Vagina (tissue), 2 donors: ENCODE results near the gene JPH2. TPM values are rescaled to one million over a fixed set of nuclear protein-coding genes. Genes with fewer than 3 reads are reported as not detected.

Experiments used
- DNase-seq, 2 donors: peaks; one replicate each; pipeline ENCODE4 v3.0.0-alpha.2; 2017; ENCODE audit errors: extremely low spot score in 2 of 2
- H3K27ac ChIP-seq: fragments of 200-600 bp; sonication (generic); one replicate; pipeline ENCODE4 v1.5.1; 2019
- H3K27me3 ChIP-seq: fragments of 200-600 bp; sonication (generic); one replicate; pipeline ENCODE4 v1.5.1; 2019
- H3K36me3 ChIP-seq, 2 donors: fragments of 200-600 bp; sonication (generic); one replicate each; pipeline ENCODE4 v1.5.1; 2017 to 2019
- H3K4me1 ChIP-seq: fragments of 200-600 bp; sonication (generic); one replicate; pipeline ENCODE4 v1.5.1; 2019
- H3K4me3 ChIP-seq, 2 donors: fragments of 200-600 bp; sonication (generic); 1 replicate in 1 of 2; 2 replicates in 1 of 2; pipeline ENCODE4 v1.5.1; 2016 to 2019
- H3K9me3 ChIP-seq: fragments of 200-600 bp; sonication (generic); one replicate; pipeline ENCODE4 v1.5.1; 2019
- POLR2A ChIP-seq, 2 donors: fragments of 450-650 bp; IDR thresholded peaks; one replicate each; pipeline ENCODE4 v1.6.1; 2017; ENCODE audit warnings: antibody characterized with exemption in 2 of 2, mild to moderate bottlenecking in 2 of 2, moderate library complexity in 2 of 2
- POLR2AphosphoS5 ChIP-seq, 2 donors: sonication (generic); formaldehyde crosslinking; IDR thresholded peaks; one replicate each; pipeline ENCODE4 v1.9.0; 2017; ENCODE audit warnings: antibody characterized with exemption in 2 of 2, mild to moderate bottlenecking in 2 of 2, low read depth in 1 of 2; ENCODE audit not compliant: insufficient read depth in 1 of 2
- intact Hi-C: fragments of 100-400 bp; cut with DNase I; formaldehyde crosslinking; loops from one replicate; pipeline ENCODE4 v1.15.1; 2023
- total RNA-seq: library from RNA; depleted of rRNA; stranded (reverse); fragments of >200 nt; gene quantifications from one replicate; pipeline ENCODE4 v1.2.3, GENCODE V29; 2016
- TF ChIP-seq, protein P1 (sequence below), 3 experiments: fragments of 450-650 bp in 2 of 3; fragments of 200-600 bp in 1 of 3; sonication (generic) in 1 of 3; IDR thresholded peaks; one replicate each; pipeline ENCODE4 v1.5.1; 2017 to 2019; ENCODE audit warnings: antibody characterized with exemption in 3 of 3, mild to moderate bottlenecking in 2 of 3, moderate library complexity in 2 of 3

JPH2 gene
- total RNA-seq, 1 donor from 2014 or later: 13.8 TPM

DNA sequence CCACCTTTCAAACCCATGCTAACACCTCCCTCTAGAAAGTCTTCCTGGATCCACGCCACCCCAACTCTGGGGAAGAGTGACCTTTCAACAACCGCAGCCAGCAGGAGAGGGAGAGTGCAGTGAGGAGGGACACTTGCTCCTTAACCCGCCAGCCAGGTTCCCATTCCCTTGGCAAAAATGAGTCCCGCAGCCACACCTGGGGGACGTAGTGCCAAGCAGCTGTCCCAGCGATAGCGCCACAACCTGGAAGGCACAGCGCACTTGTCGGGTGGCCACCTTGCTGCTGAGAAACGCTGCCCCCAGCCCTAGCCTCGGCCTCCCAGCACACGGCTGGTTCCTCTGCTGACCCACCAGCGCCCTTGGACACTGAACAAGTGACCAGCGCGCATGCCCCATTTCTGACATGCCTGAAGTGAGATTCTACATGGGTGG, 119.3 kb downstream of the JPH2 start:
- H3K27ac ChIP-seq: no peak overlapping the region
- TF ChIP-seq POLR2A (IDR thresholded peaks at IDR 0.05) (no peak), POLR2AphosphoS5 (IDR thresholded peaks at IDR 0.05; ENCODE audit: insufficient read depth in 1 of 2, low read depth in 1 of 2) (no peak)
- TF ChIP-seq, protein P1, sequence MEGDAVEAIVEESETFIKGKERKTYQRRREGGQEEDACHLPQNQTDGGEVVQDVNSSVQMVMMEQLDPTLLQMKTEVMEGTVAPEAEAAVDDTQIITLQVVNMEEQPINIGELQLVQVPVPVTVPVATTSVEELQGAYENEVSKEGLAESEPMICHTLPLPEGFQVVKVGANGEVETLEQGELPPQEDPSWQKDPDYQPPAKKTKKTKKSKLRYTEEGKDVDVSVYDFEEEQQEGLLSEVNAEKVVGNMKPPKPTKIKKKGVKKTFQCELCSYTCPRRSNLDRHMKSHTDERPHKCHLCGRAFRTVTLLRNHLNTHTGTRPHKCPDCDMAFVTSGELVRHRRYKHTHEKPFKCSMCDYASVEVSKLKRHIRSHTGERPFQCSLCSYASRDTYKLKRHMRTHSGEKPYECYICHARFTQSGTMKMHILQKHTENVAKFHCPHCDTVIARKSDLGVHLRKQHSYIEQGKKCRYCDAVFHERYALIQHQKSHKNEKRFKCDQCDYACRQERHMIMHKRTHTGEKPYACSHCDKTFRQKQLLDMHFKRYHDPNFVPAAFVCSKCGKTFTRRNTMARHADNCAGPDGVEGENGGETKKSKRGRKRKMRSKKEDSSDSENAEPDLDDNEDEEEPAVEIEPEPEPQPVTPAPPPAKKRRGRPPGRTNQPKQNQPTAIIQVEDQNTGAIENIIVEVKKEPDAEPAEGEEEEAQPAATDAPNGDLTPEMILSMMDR (IDR thresholded peaks at IDR 0.05): no peak
- H3K4me3 ChIP-seq: no peak overlapping the region
- intact Hi-C loops: loop anchor here (2.0 kb wide), 1 partner anchor 25 kb away; no protein-coding TSS in a partner anchor
- H3K36me3 ChIP-seq: no peaks in the 10 kb centered on the region
- no peaks in the 10 kb centered on the region for H3K9me3 ChIP-seq
- no peaks in the 10 kb centered on the region for H3K4me1 ChIP-seq
- DNase-seq: peak in 1 of 2 donors; percentile 72
- H3K27me3 ChIP-seq: no peaks in the 10 kb centered on the region

DNA sequence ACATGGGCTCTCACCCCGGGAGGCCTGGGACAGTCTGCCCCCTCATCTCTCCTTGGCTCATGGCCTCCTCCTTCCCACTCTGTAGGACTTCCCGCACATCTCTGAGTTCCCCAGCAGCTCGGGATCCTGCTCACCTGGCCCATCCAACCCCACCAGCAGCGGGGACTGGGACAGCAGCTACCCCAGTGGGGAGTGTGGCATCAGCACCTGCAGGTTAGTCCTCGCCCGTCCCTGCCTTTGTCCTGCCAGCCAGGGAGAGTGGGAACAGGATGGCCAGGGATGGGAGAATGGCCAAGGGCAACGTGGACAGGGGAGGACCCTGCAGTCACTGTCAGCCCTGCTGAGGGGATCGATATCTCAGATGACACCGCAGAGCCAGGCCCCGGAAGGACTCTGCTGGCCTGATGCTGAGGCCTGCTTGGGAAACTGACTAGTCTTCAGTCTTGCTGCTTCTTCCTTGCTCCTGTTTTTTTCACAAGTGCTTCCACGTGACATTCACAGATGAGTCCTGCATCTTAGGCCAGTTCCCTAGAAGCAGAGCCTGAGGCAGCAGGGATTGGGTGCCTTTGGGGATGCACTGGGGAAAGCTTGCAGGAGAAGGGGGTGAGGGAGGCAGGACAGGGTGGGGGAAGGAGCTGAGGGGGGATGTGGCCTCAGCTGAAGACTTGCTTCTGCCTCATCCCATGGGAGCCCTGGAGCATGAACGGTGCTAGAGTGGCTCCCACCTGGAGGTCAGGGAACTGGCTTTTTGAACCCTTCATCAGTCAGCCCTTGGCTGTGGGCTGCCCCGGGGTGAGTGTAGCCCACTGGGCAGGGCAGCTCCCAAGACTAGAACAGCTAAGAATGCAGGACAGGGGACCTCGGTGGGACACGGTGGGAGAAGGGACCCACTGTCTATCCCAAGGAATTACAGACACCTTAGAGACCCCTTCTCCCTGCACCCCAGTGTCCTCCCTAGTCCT, 120.1 kb downstream of the JPH2 start:
- DNase-seq: peak; percentile 77 to 90
- Histone ChIP-seq H3K4me3 (no peak overlapping the region), H3K27ac (no peak overlapping the region), H3K9me3 (no peaks in the 10 kb centered on the region), H3K4me1 (no peaks in the 10 kb centered on the region), H3K27me3 (no peaks in the 10 kb centered on the region), H3K36me3 (no peaks in the 10 kb centered on the region)
- intact Hi-C loops: loop anchor here (2.0 kb wide), 1 partner anchor 26 kb away; no protein-coding TSS in a partner anchor
- TF ChIP-seq, protein P1 (IDR thresholded peaks at IDR 0.05): no peak
- TF ChIP-seq POLR2AphosphoS5 (IDR thresholded peaks at IDR 0.05; ENCODE audit: insufficient read depth in 1 of 2, low read depth in 1 of 2) (no peak), POLR2A (IDR thresholded peaks at IDR 0.05) (no peak)

DNA sequence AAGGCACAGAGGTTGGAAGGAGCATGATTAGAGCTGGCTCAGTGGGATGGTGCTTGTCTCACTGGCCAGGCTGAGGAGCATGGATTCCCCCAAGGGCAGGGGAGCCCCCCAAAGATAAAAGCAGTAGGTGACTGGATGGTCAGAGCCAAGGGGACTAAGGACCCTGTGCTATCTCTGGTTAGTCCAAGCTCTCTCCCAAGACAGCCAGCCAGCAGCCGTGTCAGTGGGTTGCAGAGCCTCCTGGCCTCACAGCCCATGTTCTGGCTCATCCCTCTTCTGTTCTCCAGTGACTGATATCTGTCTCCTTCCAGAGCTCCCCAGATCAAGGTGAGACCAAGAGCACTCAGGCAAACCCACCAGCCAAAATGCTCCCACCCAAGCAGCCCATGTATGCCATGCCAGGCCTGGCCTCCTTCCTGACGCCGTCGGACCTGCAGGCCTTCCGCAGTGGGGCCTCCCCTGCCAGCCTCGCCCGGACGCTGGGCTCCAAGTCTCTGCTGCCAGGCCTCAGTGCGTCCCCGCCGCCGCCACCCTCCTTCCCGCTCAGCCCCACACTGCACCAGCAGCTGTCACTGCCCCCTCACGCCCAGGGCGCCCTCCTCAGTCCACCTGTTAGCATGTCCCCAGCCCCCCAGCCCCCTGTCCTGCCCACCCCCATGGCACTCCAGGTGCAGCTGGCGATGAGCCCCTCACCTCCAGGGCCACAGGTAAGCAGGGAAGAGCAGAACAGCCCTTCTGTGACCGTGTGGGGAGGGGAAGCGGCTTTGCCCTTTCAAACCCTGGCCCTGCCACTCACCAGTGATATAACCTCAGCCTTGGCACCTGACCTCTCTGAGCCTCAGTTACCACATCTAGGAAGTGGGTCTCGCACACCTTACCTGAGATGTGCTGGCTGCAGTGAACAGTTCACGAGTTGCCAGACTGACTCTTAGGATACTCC, 121.3 kb downstream of the JPH2 start:
- no peak overlapping the region for H3K4me3 ChIP-seq
- H3K27me3 ChIP-seq: no peaks in the 10 kb centered on the region
- TF ChIP-seq POLR2A (IDR thresholded peaks at IDR 0.05): no peak
- TF ChIP-seq, protein P1 (IDR thresholded peaks at IDR 0.05): no peak
- no peak for TF ChIP-seq POLR2AphosphoS5 (IDR thresholded peaks at IDR 0.05; ENCODE audit: insufficient read depth in 1 of 2, low read depth in 1 of 2)
- peak; percentile 58 to 91 for DNase-seq
- H3K9me3 ChIP-seq: no peaks in the 10 kb centered on the region
- intact Hi-C loops: loop anchor here (2.0 kb wide), 1 partner anchor 27 kb away; no protein-coding TSS in a partner anchor
- H3K27ac ChIP-seq: no peak overlapping the region
- no peaks in the 10 kb centered on the region for H3K4me1 ChIP-seq
- H3K36me3 ChIP-seq: no peaks in the 10 kb centered on the region

DNA sequence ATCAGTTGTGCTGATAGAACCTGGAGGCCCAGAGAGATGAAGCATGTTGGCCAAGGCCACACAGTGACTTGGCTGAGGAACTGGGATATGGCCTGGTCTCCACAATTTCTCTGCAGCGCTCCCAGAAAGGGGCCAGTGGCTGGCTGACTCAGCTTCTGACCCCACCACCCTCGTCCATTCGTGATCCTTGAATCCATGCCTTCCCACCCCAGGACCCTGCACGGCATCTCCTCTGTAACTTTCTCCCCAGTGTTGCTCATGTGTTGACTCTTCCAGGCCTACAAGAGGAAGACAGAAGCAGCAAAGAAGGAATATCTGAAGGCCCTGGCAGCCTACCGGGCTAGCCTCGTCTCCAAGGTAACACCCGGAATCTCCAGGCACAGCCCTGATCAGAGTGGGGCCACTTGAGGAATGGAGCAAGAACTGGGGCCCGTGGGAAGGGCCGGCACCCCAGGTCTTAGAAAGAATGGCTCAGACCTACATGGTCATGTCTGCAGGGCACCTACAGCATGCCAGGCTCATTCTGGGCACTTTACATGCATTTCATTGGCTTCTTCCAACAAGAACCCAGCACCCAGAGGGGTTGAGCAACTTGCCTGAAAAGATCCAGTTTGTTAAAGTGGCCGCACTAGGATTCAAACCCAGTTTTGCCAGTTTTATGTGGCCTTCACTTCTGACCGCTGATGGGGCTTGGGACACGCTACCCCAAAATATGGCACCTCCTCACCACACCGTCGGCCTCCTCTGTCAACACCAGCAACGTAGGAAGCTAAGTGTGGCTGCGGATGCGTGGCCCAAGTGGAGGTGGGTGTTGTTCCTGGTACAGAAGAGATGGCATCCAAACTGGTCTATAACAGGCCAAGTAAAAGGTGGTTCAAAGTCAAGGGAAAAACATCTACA, 122.2 kb downstream of the JPH2 start:
- no peaks in the 10 kb centered on the region for H3K4me1 ChIP-seq
- TF ChIP-seq, protein P1 (IDR thresholded peaks at IDR 0.05): no peak
- TF ChIP-seq POLR2A (IDR thresholded peaks at IDR 0.05): no peak
- TF ChIP-seq POLR2AphosphoS5 (IDR thresholded peaks at IDR 0.05; ENCODE audit: insufficient read depth in 1 of 2, low read depth in 1 of 2): no peak
- DNase-seq: peak in 1 of 2 donors; percentile 62
- intact Hi-C loops: no loop called here
- no peak overlapping the region for H3K27ac ChIP-seq
- H3K9me3 ChIP-seq: no peaks in the 10 kb centered on the region
- H3K4me3 ChIP-seq: no peak overlapping the region
- H3K36me3 ChIP-seq: no peaks in the 10 kb centered on the region
- no peaks in the 10 kb centered on the region for H3K27me3 ChIP-seq
